GM23338 (cell line): ENCODE data around the gene IL18R1. TPM values are rescaled to one million over a fixed set of nuclear protein-coding genes. Genes with fewer than 3 reads are reported as not detected.

Experiments
- ATAC-seq: fragments of 200-7000 bp; cut with Tn5 transposase; 3 replicates; pipeline ENCODE4 v1.9.1; 2020
- DNase-seq: peaks from one replicate; pipeline ENCODE4 v3.0.0-alpha.2; 2015; ENCODE audit warnings: low spot score
- H2AFZ ChIP-seq: fragments of 200-600 bp; sonication (generic); 2 replicates; pipeline ENCODE4 v1.8.0; 2016; ENCODE audit warnings: antibody characterized with exemption, mild to moderate bottlenecking, moderate library complexity
- H3F3A ChIP-seq: fragments of 200-600 bp; sonication (generic); replicated peaks from 2 replicates; pipeline ENCODE4 v1.8.0; 2017; ENCODE audit warnings: antibody characterized with exemption, mixed run types, low read depth
- H3K27ac ChIP-seq: fragments of 200-600 bp; sonication (generic); 2 replicates; pipeline ENCODE4 v1.6.1; 2016; ENCODE audit warnings: low read depth
- H3K27me3 ChIP-seq: fragments of 200-600 bp; sonication (generic); 2 replicates; pipeline ENCODE4 v1.8.0; 2016; ENCODE audit warnings: mild to moderate bottlenecking, mixed run types, moderate library complexity; ENCODE audit not compliant: insufficient read depth
- H3K36me3 ChIP-seq: fragments of 200-600 bp; sonication (generic); 2 replicates; pipeline ENCODE4 v1.8.0; 2016; ENCODE audit warnings: mild to moderate bottlenecking; ENCODE audit not compliant: insufficient read depth
- H3K4me1 ChIP-seq: fragments of 200-600 bp; sonication (generic); 2 replicates; pipeline ENCODE4 v1.8.0; 2016; ENCODE audit warnings: mild to moderate bottlenecking, moderate library complexity; ENCODE audit not compliant: insufficient read depth
- H3K4me2 ChIP-seq: fragments of 200-600 bp; sonication (generic); 2 replicates; pipeline ENCODE4 v1.7.1; 2017; ENCODE audit warnings: mixed run types
- H3K4me3 ChIP-seq: fragments of 200-600 bp; sonication (generic); 2 replicates; pipeline ENCODE4 v1.6.1; 2016; ENCODE audit warnings: mixed run types
- H3K79me2 ChIP-seq: fragments of 200-600 bp; sonication (generic); replicated peaks from 2 replicates; pipeline ENCODE4 v1.8.0; 2017; ENCODE audit warnings: mild to moderate bottlenecking; ENCODE audit not compliant: insufficient read depth
- H3K9me2 ChIP-seq: fragments of 200-600 bp; sonication (generic); 2 replicates; pipeline ENCODE4 v1.8.0; 2017; ENCODE audit not compliant: insufficient read depth
- H4K20me1 ChIP-seq: fragments of 200-600 bp; sonication (generic); replicated peaks from 2 replicates; pipeline ENCODE4 v1.8.0; 2017; ENCODE audit warnings: mild to moderate bottlenecking; ENCODE audit not compliant: insufficient read depth
- H3K27ac Mint-ChIP-seq: 2 replicates; pipeline ENCODE4 v1.8.0; 2020; ENCODE audit warnings: inconsistent platforms, mild to moderate bottlenecking, moderate library complexity, mixed read lengths
- H3K27me3 Mint-ChIP-seq: 3 replicates; pipeline ENCODE4 v1.8.0; 2022; ENCODE audit warnings: low read depth, mild to moderate bottlenecking, moderate library complexity, mixed read lengths, inconsistent platforms; ENCODE audit not compliant: insufficient read depth, poor library complexity
- H3K36me3 Mint-ChIP-seq: 3 replicates; pipeline ENCODE4 v1.8.0; 2021; ENCODE audit warnings: low read depth, mild to moderate bottlenecking, inconsistent platforms, moderate library complexity, mixed read lengths
- H3K4me1 Mint-ChIP-seq: 3 replicates; pipeline ENCODE4 v1.8.0; 2020; ENCODE audit warnings: mild to moderate bottlenecking, inconsistent platforms, mixed read lengths
- H3K4me3 Mint-ChIP-seq: 3 replicates; pipeline ENCODE4 v1.8.0; 2021; ENCODE audit warnings: moderate library complexity, mild to moderate bottlenecking, inconsistent platforms, mixed read lengths
- H3K9me3 Mint-ChIP-seq: 3 replicates; pipeline ENCODE4 v1.8.0; 2020; ENCODE audit warnings: moderate library complexity, mild to moderate bottlenecking, inconsistent platforms, mixed read lengths
- CREB1 ChIP-seq: fragments of 250-450 bp; sonication (Bioruptor Pico); IDR thresholded peaks from 2 replicates; pipeline ENCODE4 v1.5.0; 2020; ENCODE audit warnings: low read depth, mild to moderate bottlenecking, moderate library complexity
- EZH2 ChIP-seq: fragments of 200-600 bp; sonication (generic); IDR thresholded peaks from one replicate; pipeline ENCODE4 v1.8.0; 2017; ENCODE audit warnings: antibody characterized with exemption, mild to moderate bottlenecking, low read depth; ENCODE audit not compliant: unreplicated experiment
- EZH2phosphoT487 ChIP-seq: fragments of 200-600 bp; sonication (generic); IDR thresholded peaks from one replicate; pipeline ENCODE4 v1.8.1; 2018; ENCODE audit warnings: antibody characterized with exemption; ENCODE audit not compliant: unreplicated experiment
- JUNB ChIP-seq: IDR thresholded peaks from one replicate; pipeline ENCODE4 v1.6.1; 2016; ENCODE audit warnings: antibody characterized with exemption; ENCODE audit not compliant: unreplicated experiment
- NANOG ChIP-seq: IDR thresholded peaks from 2 replicates; pipeline ENCODE4 v1.6.1; 2016; ENCODE audit warnings: antibody characterized with exemption, borderline replicate concordance
- POLR2AphosphoS5 ChIP-seq: IDR thresholded peaks from 2 replicates; pipeline ENCODE4 v1.6.1; 2016; ENCODE audit warnings: antibody characterized with exemption, low read depth
- STAT1 ChIP-seq: IDR thresholded peaks from one replicate; pipeline ENCODE4 v1.6.1; 2016; ENCODE audit warnings: antibody characterized with exemption; ENCODE audit not compliant: unreplicated experiment
- ZNF114 ChIP-seq: fragments of 250-450 bp; sonication (Bioruptor Pico); IDR thresholded peaks from 2 replicates; pipeline ENCODE4 v1.5.0; 2020; ENCODE audit warnings: mild to moderate bottlenecking, moderate library complexity
- ZNF331 ChIP-seq: fragments of 250-450 bp; sonication (Bioruptor Pico); IDR thresholded peaks from 2 replicates; pipeline ENCODE4 v1.5.0; 2020; ENCODE audit warnings: low read depth, mild to moderate bottlenecking, moderate library complexity
- polyA plus RNA-seq: library from polyadenylated mRNA; unstranded; fragments of >200 nt; fragmentation: Nextera tagmentation; extraction: Ambion mirVana; gene quantifications from 2 replicates; pipeline ENCODE4 v1.2.1, GENCODE V29; 2016
- total RNA-seq: library from RNA; depleted of rRNA; stranded (reverse); fragments of >200 nt; shearing (Covaris generic); gene quantifications from 2 replicates; pipeline ENCODE4 v1.2.3, GENCODE V29; 2014
- TF ChIP-seq, protein P1 (sequence below): IDR thresholded peaks from 2 replicates; pipeline ENCODE4 v1.6.1; 2016; ENCODE audit warnings: antibody characterized with exemption
- TF ChIP-seq, protein P2 (sequence below): IDR thresholded peaks from one replicate; pipeline ENCODE4 v1.6.1; 2018; ENCODE audit warnings: antibody characterized with exemption; ENCODE audit not compliant: unreplicated experiment
- TF ChIP-seq, protein P3 (sequence below): fragments of 250-450 bp; sonication (Bioruptor Pico); IDR thresholded peaks from 2 replicates; pipeline ENCODE4 v1.5.0; 2020; ENCODE audit warnings: mild to moderate bottlenecking, moderate library complexity
- TF ChIP-seq, protein P4 (sequence below), 2 experiments: fragments of 200-600 bp in 1 of 2; sonication (generic) in 1 of 2; conservative IDR thresholded peaks; 2 replicates each; pipeline versions ENCODE4 v1.5.1 to v1.6.1; 2016 to 2017; ENCODE audit warnings: antibody characterized with exemption in 2 of 2, low read depth in 2 of 2, mild to moderate bottlenecking in 2 of 2, moderate library complexity in 1 of 2

The IL18R1 gene
- total and polyA plus RNA-seq, 2 experiments from 2014 or later, result 0.17 to 0.39 TPM

DNA sequence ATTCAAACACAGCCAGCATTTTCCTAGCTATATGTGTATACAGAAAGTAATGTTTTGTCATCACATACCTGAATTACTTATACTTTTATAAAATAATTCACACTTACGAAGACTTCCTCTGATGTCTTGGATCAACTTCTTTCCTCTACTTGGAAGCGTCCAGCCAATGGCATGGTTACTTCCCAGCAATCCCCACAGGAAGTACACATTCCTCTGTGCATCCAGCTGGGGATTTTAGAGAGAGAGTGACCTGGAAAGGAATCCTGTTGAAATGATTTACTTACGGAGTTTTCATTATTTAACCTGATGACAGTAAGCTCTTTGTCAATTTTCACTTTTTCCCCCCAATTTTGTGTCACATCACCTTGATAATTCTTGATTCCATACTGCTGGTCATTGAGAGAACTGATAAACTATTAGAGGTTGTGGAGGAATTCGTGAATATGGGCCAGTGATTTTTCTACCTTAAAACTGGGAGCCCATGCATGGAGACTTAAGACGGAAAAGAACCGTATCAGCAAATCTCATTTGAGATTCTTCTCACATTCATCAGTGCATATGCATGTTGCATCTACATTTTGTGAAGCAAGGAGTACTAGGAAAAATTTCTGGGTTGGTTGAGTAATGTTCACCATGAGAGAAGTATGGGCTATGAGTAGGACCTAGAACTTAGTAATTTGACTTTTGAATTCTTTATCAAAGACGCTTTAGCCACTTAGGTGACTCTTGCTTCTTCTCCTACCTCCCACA is 9.0 kb upstream of the IL18R1 start:
- H3K79me2 ChIP-seq, result no peaks in the 10 kb centered on the region
- H3K9me2 ChIP-seq, result peaks cover 8% of the 10 kb centered on the region
- H4K20me1 ChIP-seq, result no peaks in the 10 kb centered on the region
- no peak overlapping the region for H3K4me3 Mint-ChIP-seq
- H3K27ac Mint-ChIP-seq, result no peak overlapping the region
- TF ChIP-seq, protein P1, sequence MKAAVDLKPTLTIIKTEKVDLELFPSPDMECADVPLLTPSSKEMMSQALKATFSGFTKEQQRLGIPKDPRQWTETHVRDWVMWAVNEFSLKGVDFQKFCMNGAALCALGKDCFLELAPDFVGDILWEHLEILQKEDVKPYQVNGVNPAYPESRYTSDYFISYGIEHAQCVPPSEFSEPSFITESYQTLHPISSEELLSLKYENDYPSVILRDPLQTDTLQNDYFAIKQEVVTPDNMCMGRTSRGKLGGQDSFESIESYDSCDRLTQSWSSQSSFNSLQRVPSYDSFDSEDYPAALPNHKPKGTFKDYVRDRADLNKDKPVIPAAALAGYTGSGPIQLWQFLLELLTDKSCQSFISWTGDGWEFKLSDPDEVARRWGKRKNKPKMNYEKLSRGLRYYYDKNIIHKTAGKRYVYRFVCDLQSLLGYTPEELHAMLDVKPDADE, result no peak
- TF ChIP-seq ZNF114 (CRISPR knock-in tag) (no peak), EZH2phosphoT487 (no peak), JUNB (no peak), NANOG (no peak), CREB1 (CRISPR knock-in tag) (no peak), EZH2 (no peak), POLR2AphosphoS5 (no peak), STAT1 (no peak), ZNF331 (CRISPR knock-in tag) (no peak)
- TF ChIP-seq, protein P2, sequence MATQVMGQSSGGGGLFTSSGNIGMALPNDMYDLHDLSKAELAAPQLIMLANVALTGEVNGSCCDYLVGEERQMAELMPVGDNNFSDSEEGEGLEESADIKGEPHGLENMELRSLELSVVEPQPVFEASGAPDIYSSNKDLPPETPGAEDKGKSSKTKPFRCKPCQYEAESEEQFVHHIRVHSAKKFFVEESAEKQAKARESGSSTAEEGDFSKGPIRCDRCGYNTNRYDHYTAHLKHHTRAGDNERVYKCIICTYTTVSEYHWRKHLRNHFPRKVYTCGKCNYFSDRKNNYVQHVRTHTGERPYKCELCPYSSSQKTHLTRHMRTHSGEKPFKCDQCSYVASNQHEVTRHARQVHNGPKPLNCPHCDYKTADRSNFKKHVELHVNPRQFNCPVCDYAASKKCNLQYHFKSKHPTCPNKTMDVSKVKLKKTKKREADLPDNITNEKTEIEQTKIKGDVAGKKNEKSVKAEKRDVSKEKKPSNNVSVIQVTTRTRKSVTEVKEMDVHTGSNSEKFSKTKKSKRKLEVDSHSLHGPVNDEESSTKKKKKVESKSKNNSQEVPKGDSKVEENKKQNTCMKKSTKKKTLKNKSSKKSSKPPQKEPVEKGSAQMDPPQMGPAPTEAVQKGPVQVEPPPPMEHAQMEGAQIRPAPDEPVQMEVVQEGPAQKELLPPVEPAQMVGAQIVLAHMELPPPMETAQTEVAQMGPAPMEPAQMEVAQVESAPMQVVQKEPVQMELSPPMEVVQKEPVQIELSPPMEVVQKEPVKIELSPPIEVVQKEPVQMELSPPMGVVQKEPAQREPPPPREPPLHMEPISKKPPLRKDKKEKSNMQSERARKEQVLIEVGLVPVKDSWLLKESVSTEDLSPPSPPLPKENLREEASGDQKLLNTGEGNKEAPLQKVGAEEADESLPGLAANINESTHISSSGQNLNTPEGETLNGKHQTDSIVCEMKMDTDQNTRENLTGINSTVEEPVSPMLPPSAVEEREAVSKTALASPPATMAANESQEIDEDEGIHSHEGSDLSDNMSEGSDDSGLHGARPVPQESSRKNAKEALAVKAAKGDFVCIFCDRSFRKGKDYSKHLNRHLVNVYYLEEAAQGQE, result no peak
- TF ChIP-seq, protein P3, sequence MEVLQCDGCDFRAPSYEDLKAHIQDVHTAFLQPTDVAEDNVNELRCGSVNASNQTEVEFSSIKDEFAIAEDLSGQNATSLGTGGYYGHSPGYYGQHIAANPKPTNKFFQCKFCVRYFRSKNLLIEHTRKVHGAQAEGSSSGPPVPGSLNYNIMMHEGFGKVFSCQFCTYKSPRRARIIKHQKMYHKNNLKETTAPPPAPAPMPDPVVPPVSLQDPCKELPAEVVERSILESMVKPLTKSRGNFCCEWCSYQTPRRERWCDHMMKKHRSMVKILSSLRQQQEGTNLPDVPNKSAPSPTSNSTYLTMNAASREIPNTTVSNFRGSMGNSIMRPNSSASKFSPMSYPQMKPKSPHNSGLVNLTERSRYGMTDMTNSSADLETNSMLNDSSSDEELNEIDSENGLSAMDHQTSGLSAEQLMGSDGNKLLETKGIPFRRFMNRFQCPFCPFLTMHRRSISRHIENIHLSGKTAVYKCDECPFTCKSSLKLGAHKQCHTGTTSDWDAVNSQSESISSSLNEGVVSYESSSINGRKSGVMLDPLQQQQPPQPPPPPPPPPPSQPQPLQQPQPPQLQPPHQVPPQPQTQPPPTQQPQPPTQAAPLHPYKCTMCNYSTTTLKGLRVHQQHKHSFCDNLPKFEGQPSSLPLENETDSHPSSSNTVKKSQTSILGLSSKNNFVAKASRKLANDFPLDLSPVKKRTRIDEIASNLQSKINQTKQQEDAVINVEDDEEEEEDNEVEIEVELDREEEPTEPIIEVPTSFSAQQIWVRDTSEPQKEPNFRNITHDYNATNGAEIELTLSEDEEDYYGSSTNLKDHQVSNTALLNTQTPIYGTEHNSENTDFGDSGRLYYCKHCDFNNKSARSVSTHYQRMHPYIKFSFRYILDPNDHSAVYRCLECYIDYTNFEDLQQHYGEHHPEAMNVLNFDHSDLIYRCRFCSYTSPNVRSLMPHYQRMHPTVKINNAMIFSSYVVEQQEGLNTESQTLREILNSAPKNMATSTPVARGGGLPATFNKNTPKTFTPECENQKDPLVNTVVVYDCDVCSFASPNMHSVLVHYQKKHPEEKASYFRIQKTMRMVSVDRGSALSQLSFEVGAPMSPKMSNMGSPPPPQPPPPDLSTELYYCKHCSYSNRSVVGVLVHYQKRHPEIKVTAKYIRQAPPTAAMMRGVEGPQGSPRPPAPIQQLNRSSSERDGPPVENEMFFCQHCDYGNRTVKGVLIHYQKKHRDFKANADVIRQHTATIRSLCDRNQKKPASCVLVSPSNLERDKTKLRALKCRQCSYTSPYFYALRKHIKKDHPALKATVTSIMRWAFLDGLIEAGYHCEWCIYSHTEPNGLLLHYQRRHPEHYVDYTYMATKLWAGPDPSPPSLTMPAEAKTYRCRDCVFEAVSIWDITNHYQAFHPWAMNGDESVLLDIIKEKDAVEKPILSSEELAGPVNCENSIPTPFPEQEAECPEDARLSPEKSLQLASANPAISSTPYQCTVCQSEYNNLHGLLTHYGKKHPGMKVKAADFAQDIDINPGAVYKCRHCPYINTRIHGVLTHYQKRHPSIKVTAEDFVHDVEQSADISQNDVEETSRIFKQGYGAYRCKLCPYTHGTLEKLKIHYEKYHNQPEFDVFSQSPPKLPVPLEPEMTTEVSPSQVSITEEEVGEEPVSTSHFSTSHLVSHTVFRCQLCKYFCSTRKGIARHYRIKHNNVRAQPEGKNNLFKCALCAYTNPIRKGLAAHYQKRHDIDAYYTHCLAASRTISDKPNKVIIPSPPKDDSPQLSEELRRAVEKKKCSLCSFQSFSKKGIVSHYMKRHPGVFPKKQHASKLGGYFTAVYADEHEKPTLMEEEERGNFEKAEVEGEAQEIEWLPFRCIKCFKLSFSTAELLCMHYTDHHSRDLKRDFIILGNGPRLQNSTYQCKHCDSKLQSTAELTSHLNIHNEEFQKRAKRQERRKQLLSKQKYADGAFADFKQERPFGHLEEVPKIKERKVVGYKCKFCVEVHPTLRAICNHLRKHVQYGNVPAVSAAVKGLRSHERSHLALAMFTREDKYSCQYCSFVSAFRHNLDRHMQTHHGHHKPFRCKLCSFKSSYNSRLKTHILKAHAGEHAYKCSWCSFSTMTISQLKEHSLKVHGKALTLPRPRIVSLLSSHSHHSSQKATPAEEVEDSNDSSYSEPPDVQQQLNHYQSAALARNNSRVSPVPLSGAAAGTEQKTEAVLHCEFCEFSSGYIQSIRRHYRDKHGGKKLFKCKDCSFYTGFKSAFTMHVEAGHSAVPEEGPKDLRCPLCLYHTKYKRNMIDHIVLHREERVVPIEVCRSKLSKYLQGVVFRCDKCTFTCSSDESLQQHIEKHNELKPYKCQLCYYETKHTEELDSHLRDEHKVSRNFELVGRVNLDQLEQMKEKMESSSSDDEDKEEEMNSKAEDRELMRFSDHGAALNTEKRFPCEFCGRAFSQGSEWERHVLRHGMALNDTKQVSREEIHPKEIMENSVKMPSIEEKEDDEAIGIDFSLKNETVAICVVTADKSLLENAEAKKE, result no peak
- TF ChIP-seq, protein P4, sequence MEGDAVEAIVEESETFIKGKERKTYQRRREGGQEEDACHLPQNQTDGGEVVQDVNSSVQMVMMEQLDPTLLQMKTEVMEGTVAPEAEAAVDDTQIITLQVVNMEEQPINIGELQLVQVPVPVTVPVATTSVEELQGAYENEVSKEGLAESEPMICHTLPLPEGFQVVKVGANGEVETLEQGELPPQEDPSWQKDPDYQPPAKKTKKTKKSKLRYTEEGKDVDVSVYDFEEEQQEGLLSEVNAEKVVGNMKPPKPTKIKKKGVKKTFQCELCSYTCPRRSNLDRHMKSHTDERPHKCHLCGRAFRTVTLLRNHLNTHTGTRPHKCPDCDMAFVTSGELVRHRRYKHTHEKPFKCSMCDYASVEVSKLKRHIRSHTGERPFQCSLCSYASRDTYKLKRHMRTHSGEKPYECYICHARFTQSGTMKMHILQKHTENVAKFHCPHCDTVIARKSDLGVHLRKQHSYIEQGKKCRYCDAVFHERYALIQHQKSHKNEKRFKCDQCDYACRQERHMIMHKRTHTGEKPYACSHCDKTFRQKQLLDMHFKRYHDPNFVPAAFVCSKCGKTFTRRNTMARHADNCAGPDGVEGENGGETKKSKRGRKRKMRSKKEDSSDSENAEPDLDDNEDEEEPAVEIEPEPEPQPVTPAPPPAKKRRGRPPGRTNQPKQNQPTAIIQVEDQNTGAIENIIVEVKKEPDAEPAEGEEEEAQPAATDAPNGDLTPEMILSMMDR (conservative IDR thresholded peaks at IDR 0.05; ENCODE audit: low read depth in 2 of 2), result no peak
- H3K9me3 Mint-ChIP-seq, result no peaks in the 10 kb centered on the region
- H3K4me2 ChIP-seq, result no peak overlapping the region
- H3K36me3 ChIP-seq, result no peaks in the 10 kb centered on the region
- H3K36me3 Mint-ChIP-seq, result no peaks in the 10 kb centered on the region
- no peaks in the 10 kb centered on the region for H3K27me3 Mint-ChIP-seq
- no peak overlapping the region for H3K27ac ChIP-seq
- no peak for DNase-seq
- H3K4me1 ChIP-seq, result no peaks in the 10 kb centered on the region
- H3K4me3 ChIP-seq, result no peak overlapping the region
- 0 out of 2 replicates have a peak overlapping the region, but pooled peaks have one; percentile 38 for H2AFZ ChIP-seq
- no peaks in the 10 kb centered on the region for H3K27me3 ChIP-seq
- H3K4me1 Mint-ChIP-seq, result no peaks in the 10 kb centered on the region
- no peak for ATAC-seq
- H3F3A ChIP-seq, result no peaks in the 10 kb centered on the region
